GM21528 (cell line): ENCODE data around the gene DNAH2.

ENCODE experiments used
- ATAC-seq: cut with Tn5 transposase; IDR thresholded peaks from one replicate; pipeline ENCODE4 v1.9.1; 2021; ENCODE audit warnings: mild to moderate bottlenecking, moderate library complexity; ENCODE audit not compliant: unreplicated experiment, low FRiP score

Gene DNAH2

DNA sequence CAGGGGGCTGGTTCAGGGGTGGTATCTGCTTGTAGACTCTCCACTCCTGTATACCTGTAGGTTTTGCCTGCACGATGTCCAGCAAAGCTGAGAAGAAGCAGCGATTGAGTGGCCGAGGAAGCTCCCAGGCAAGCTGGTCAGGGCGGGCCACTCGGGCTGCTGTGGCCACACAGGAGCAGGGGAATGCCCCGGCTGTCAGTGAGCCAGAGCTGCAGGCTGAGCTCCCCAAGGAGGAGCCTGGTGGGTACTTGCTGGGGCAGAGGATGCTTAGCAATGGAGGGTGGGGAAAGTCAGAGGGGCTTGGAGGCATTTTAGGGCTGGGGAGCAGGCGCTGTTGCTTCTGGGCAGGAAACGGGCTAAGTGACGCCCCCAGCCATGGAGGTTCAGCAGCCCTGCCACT, 2.1 kb downstream of the DNAH2 start:
- no peak for ATAC-seq

DNA sequence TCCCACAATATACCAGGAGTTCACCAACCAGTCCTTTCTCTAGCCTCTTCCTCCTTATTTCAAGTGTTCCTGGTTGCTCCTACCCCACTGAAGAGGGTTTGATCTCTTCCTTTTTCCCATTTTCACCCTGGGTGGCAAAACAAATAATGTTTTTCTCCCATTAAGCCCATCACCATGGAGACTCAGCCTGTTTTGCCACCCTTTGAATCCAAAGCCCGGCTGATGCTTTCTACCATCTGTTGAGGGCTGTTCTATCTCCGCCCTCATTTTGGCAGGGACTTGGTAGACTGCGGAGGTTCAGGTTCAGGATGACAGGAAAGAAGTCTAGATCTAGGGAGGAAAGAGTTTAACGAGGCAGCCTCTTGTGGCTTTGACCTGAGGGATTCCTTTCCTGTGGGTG, 2.6 kb downstream of the DNAH2 start:
- ATAC-seq: no peak

DNA sequence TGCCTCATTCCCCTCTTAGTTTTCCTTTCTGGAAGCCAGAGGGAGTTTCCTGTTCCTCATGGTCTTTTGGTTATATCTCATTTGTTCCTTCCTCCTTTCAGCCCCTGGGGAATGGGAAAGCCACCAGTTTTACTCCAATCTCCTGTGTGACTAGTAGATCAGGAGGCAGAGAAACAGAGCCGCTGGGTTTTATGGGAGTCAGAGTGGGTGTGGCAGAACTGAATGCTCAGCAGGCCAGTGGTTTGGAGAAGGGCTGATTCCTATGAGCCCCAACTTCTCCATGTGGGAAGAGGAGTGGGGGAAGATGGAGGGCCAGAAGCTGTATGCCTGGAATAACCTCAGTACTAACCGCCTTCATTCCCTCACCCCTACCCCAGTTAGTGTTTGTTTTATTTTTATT, 4.1 kb downstream of the DNAH2 start:
- no peak for ATAC-seq

DNA sequence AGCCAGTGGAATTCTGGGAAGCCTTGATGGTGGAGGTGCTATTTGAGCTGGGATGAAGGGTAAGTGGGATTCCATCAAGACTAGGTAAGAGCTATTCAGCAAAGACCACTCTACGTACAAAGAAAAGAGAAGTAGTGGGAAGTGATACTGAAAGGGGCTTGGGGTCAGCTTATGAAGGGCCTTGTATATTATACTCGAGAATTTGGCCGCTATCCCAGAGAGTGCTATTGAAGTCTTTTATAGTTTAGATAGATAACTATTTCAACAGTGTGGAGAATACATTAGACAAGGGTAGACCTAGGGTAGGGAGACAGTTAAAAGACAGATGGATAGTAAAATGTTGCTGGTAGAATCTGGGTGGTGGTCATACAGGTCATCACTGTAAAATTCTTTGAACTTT, 10.3 kb downstream of the DNAH2 start:
- no peak for ATAC-seq

DNA sequence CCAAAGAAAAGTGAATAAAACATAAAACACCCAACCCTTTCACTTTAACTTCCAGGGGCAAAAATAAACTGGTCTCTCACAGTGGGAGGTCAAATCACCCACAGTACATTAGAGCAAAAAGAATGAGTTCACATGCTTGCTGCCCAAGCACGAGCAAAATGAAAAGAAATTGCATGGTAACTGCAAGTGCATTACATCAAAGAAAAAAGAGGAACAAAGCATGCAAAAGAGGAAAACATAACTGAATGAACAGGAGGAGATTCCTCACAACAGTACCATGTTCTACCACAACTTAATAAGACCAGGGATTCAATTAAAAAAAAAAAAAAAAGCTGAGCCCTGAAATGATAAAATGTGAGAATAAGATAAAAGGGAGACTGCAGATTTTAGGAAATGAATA, 12.3 kb downstream of the DNAH2 start:
- no peak for ATAC-seq

DNA sequence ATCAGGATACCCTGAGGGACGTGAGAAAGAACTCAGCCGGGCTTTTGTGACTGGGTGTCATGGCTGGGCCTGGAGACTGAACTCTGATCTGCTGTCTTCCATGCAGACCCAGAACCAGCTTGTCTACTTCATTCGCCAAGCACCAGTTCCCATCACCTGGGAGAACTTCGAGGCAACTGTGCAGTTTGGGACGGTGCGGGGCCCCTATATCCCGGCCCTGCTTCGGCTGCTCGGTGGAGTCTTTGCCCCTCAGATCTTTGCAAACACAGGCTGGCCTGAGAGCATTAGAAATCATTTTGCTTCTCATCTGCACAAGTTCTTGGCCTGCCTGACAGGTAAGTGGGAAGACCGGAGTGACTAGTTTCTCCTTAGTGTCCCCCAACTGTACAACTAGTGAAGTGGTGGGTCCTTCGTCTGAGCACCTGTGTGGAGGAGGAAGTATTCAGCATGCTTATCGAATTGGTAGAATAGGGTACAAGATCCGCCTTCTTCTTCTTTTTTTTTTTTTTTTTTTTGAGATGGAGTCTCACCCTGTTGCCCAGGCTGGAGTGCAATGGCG, 15.5 kb downstream of the DNAH2 start:
- no peak for ATAC-seq

DNA sequence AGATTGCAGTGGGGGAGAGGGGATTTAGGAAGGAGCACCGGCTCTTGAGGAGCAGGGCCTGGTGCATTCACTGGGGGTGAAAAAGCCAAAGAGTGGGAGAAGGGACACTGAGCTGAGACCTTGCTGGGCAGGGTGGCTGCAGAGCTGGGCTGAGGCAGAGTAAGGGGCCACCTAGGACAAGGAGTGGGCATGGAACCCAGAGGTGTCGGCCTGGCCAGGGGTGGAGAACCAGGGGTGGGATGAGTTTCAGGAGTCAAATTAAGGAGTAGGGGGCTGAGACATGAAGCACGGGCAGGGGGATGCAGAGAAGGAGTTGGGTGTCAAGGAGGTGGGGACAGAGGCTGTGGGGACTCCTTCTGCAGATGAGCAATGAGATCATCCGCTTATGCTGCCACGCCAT, 20.1 kb downstream of the DNAH2 start:
- ATAC-seq: no peak

DNA sequence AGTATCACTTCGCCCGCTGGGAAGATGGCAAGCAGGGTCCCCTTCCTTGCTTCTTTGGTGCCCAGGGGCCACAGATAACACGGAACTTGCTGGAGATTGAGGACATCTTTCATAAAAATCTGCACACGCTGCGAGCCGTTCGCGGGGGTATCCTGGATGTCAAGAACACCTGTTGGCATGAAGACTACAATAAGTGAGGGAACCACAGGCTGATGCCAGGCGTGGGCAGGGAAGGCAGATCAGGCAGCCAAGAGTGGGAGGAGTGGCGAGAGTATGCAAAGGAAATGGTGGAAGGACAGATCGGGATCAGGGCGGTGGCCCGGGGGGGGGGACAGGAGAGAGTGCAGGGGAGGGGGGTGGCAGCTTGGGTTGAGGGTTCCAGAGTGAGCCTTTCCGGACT, 22.2 kb downstream of the DNAH2 start:
- no peak for ATAC-seq

DNA sequence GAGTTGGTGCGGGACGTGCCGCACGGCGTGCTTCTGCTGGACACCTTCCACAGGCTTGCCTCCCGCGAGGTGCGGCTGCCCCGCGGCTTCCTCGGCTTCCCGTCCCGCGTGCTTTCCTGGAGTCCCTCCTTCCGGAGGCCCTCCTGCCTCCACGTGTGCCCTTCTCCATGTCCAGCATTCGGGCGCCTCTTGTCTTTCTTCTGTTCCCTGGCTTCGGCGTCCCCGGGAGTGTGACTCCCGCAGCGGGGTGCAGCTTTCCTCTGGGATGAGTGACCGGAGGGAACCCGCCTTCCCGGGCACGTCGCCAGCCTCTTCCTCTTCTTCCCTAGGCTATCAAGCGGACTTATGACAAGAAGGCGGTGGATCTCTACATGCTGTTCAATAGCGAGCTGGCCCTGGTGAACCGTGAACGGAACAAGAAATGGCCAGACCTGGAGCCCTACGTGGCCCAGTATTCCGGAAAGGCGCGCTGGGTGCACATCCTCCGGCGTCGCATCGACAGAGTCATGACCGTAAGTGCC, 23.0 kb downstream of the DNAH2 start:
- no peak for ATAC-seq

DNA sequence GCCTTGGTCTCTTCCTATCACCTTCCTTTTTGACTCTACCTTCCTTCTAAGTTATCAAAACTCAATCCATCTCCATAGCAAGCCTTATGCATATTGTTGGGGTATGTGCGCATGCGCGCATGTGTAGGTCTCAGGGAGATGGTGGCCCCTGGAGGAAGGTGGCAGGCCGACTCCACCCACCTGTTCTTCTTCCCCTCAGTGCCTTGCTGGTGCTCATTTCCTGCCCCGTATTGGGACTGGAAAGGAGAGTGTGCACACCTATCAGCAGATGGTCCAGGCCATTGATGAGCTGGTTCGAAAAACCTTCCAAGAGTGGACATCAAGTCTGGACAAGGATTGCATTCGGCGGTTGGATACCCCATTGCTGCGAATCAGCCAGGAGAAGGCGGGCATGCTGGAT, 25.2 kb downstream of the DNAH2 start:
- ATAC-seq: no peak

DNA sequence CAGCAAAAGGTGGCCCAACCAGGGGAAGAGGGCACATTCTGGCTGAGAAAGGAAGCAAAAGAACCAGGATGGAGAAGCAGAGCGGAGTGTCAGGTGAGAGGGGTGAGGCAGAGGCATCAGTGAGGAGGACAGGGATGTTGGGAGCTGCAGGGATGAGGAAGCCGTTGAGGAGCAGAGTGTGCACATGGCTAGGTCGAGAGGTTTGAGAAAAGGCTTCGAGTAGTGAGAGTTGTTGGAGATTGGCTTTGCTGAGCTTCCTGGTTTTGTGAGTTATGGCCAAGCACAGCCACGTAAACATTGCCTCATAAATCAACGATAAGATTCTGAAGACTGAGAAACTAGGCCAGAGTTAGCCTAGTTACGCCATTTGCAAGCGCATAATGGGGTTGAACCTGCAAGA, 26.9 kb downstream of the DNAH2 start:
- no peak for ATAC-seq

DNA sequence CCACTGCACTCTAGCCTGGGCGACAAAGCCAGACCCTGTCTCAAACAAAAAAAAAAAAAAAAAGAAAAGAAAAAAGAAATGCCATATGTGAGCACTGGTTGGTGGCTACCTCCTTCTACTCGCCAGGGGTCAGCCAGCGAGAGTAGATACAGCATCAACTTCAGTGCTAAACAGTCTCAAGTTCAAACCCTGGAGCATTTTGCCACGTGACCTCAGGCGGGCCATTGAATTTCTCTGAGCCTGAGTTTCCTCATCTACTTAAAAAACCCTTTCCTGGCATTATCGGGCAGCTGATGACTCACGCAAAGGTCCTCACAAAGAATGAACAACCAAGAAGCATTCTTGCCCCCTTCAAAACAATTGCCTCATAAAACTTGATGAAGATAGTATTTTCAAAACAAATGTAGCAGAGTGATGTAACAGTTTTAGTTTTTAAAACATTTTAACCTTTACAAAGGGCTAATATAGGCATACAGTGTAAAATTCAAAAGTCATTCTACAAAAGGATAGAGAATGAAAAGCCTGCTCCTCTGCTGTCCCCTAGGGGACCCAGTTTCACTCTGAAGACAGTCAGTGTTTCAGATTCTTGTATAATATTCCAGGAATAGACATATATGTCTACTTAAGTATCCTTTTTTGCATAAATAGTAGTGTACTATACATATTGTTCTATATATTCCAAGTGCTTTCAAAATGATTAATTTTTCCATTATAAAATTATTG, 28.4 kb downstream of the DNAH2 start:
- ATAC-seq: no peak

DNA sequence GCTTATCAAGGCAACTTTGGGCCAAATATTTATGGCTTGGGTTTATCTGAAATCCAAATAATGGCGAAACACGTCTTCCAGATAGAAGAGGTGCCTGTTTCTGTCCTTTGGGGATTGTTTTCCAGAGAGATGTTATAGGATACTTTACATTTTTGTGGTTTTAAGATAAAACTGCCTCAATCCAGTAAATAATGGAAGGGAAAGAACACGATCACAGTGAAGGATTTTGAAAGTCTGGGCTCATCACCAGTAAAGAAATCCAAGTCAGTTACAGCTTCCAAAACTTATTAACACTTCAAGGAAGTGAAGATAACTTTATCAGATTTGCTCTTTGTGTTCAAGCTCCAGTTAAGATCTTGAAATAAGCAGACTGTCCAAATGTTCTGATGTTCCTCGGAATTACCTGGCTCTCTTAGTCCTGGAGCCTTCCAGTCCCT, 30.1 kb downstream of the DNAH2 start:
- ATAC-seq: no peak

DNA sequence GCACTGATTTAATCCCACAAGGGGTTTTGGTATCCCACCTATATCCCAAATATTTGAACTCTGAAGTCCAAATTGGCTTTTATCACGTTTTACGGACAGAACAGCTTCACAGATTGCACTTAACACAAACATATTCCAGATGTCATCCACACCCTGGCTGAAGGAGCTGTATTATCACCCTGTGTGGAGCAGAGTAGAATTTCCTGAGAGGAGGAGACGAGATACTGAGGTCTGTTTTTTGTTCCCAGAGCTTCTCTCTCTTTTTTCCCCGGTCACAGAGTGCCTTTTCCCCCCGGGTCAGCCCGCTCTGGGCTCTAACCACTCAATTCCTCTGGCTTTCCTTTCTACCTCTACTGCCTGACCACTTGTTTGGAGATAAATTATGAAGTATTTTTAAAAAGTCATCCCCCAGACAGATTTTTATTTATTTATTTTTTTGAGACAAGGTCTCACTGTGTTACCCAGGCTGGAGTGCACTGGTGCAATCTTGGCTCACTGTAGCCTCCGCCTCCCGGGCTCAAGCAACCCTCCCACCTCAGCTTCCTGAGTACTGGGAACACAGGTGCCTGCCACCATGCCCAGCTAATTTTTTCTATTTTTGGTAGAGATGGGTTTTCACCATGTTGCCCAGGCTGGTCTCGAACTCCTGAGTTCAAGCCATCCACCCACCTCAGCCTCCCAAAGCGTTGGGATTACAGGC, 30.7 kb downstream of the DNAH2 start:
- ATAC-seq: no peak

DNA sequence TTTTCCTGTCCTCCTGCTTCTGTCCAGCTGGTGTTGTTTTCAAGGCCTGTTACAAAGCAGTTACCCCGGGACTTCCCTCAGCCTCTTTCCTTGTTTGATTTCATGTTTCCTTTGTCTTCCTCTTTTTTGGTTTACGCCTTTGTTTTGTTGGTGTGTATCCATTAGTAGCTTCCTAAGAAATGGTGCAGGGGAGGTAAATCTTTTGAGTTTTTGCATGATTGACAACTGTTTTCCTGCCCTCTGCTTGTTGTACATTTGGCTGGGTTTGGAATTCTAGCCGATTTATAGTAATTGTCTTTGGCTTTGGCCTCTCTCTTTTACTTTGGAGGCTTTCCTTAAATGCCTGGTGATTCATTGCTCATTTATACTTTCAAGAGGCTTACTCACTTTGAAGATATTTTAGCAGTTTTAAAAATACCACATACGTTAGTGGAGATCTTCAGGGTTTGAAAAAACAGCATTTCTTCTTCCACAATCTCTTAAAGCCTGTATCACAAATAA, 32.8 kb downstream of the DNAH2 start:
- ATAC-seq: no peak

DNA sequence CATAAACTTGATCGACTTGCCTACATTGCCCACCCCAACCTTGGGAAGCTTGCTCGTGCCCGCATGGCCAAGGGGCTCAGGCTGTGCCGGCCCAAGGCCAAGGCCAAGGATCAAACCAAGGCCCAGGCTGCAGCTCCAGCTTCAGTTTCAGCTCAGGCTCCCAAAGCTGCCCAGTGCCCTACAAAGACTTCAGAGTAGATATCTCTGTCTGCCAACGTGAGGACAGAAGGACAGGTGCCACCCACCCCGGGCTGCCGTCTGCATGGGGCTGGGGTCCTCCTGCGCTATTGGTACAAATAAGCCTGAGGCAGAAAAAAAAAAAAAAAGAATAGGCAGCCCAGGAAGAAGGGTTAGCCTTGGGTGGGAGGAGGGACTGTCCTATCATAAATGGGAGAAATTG, 37.1 kb downstream of the DNAH2 start:
- no peak for ATAC-seq

DNA sequence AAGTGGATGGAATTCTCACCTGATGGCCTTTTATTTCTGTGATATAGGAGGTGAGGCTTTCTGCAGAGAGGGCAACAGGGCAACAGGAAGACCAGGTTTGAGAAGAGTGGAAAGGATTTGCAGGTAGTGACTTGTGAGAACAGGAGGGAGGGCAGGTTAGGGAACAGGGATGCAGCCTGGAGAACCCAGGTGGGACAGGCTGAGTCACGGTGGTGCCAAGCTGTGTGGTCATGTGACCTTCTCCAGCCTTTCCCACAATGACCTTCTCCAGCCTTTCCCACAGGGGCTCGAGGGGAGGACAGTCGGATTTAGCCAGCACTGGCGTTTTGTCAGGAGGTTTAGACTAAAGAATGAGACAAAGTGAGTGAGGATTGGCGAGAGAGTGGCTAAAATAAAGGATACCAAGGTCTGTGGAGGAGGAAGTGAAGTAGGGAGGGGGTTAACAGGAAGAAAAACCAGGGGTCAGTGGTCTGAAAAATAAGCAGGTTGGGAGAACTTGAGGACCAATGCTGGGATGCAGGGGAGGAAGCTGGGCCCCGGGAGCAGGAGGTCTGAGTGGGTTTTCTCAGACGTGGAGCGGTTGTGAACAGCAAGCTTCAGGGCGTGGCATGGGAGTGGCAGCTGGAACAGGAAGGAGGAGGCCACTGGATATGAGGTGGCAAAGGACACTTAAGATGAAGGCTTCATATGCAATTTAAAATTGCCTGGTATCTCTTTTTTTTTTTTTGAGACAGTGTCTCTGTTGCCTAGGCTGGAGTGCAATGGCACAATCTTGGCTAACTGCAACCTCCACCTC, 37.7 kb downstream of the DNAH2 start:
- no peak for ATAC-seq

DNA sequence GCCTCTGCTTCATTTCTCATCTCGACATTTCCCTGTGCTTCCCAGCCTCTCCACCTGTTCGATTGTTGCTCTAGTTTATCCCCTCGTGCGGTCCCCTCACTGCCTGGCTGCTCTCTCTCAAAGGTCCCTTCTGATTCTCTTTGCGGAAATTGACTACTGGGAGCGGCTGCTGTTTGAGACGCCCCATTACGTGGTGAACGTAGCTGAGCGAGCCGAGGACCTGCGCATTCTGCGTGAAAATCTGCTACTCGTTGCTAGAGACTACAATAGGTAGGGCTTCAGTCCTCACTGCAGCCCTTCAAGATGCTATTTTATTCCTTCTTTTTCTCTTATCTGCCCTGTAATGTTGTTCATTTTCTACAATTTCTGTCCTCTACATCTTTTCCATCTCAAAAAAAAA, 39.4 kb downstream of the DNAH2 start:
- no peak for ATAC-seq

DNA sequence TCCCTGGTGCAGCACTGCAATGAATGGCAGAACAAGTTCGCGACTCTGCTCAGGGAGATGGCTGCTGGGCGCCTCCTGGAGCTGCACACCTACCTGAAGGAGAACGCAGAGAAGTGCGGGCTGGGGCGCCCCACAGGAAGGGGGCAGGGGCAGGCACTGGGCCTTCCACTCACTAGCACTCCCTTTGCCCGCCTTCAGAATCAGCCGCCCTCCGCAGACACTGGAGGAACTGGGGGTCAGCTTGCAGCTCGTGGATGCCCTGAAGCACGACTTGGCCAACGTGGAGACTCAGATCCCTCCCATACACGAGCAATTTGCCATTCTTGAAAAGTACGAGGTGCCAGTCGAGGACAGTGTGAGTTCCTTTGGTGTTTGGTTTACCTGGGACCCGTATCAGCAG, 46.4 kb downstream of the DNAH2 start:
- no peak for ATAC-seq

DNA sequence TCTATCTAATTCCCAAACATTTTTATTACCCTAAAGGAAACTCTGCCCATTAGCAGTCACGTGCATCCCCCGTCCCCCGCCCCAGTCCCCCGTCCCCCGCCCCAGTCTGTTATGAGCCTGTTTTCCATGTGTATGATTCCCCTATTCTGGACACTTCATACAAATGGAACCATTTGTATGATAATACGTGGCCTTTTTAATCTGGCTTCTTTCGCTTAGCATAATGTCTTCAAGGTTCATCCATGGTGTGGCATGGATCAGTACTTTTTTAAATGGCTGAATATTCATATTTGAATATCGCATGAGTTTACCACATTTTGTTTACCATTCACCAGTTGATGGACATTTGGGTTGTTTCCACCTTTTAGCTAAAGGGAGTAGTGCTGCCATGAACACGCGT, 49.5 kb downstream of the DNAH2 start:
- no peak for ATAC-seq
